HG03565 (cell line): ENCODE data around the gene GANC.
"Not testable (repeated sequence)": the region's sequence is repeated elsewhere in the genome, so short reads cannot be mapped to it uniquely, and the experiment has no call there.

Source experiments
- ATAC-seq: cut with Tn5 transposase; IDR thresholded peaks from one replicate; pipeline ENCODE4 v1.9.1; 2021; ENCODE audit warnings: mild to moderate bottlenecking, moderate library complexity; ENCODE audit not compliant: unreplicated experiment

Gene GANC

DNA sequence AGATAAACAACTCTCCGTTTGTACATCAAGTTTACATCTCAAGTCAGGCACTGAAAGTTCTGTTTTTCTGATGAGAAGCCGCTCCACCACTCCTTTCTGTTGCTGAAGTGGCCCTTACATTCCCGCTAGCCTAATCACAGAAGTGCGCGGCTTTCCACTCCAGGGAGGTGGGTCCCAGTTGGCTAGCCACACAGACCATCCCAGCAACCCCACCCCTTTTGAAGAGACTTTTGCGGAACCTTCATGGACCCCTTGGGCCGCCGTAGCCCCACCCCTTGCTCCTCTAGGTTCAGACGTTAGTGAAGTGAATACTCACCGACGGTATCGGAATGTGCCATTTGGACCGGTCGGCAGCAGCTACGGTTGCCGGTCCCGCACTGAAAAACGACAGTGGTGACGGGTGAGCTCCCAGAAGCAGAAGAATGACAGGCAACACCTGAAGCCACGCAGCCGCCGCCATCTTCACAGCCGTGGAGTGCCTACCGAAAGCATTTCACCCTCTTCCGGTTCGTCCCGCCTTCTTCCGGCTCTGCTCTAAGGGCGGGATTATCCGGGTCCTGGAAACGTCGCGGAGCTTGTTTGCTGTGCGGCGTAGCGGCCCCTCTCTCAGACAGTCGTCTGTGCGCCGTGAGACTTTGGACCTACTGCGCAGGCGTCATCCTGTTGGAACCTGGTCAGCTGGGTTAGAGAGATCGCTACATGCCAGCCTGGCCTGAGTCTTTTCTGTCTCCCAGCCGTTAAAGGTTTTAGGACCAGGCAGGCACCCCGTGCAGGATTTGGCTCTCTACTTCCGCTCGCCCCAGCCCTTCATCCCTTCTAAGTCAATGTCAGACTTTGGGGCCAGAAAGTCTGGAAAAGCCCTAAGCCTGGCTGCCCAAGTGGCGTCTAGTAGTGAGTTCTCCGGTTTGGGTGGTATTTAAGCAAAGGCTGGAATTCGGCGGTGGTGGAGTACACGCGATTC, at the start of gene GANC, which contains the start of gene TMEM87A:
TSS of gene GANC (plus strand) at position 263 of the 961 bp plus-strand sequence. CDS start 1,281 bp downstream, outside the sequence.
TSS of gene TMEM87A (minus strand) at position 495 of the 961 bp plus-strand sequence. CDS start at position 460, 35 bp downstream.
- peak; percentile 80 for ATAC-seq

DNA sequence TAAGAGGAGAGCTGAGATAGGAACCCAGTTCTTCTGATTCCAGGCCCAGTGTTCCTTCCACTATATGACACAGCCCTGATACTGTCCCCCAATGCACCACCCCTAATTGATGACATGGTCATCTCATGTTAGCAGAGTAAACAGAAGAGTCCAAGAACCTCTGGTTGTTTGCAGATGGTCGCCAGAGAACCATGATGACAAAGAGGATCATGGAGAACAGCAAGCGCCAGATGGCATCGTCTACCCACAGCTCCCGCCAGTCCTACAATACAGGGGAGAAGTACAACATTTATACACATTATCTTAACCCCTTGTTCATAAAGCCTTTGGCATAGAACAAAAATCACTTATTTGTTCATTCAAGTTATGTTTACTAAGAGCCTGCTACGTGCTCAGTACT, 46.4 kb upstream of the GANC start:
- no peak for ATAC-seq

- ATAC-seq = no peak
These were observed 45.0 kb upstream of the GANC start for GRCh38 chr15:42228036-42228435.

DNA sequence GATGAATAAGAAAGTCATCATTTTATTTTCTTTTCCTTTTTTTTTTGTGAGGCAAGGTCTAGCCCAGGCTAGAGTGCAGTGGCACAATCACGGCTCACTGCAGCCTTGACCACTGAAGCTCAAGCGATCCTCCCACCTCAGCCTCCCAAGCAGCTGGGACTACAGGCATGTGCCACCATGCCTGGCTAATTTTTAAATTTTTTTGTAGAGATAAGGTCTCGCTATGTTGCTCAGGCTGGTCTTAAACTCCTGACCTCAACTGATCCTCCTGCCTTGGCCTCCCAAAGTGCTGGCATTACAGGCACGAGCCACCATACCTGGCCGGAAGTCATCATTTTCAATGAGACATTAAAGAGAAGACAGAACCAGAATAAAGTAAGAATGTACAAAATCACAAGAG, 44.0 kb upstream of the GANC start:
- ATAC-seq = not testable (repeated sequence)

GRCh38 chr15:42231088-42231487, 41.9 kb upstream of the GANC start:
- ATAC-seq = no peak

GRCh38 chr15:42232606-42233005, 40.4 kb upstream of the GANC start:
- ATAC-seq = no peak

- ATAC-seq = no peak
These were observed 39.9 kb upstream of the GANC start for GRCh38 chr15:42233107-42233506.

DNA sequence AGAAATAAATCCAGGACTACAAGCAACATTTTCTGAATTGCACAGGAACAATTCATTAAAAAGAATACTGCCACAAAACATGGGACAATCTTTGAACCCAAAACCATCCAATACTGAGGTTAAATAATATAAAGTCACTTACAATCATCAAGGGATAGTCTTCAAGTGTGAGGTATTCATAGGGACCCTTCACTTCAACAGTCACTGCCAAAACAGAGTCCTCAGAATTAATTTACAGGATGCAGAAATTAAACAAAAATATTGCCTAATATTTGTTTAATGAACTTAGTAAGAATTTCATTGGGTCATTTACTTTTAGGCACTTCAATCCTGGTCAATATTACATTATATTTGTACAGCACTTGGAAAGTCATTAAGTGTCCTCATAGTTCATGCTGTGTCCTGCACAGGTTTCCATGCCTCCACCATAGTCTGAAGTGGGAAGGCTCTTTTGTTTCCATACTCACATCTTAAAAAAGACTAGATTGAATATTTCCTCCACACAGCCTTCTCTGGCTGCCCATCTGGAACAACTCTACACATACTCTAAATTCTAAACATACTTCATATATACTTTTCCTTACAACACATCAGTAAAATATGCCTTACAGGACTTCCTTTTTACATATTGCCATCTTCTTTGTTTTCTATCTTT, 33.3 kb upstream of the GANC start:
- no peak for ATAC-seq

DNA sequence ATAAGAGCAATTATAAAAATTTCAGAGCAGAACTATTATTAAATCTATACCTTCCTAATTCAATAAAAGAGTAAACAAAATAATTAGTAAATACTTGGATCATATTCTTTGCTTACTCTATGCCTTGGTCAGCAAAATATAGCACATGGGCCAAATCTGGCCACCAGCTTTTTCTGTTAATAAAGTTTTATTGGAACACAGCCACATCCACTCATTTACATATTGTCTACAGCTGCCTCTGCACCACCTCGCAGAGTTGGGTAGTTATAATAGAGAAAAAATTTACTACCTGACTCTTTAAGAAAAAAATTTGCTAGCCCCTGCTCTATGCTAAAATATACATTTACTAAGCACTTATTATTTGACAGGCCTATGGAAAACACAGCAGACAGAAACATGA, 32.2 kb upstream of the GANC start:
- no peak for ATAC-seq

DNA sequence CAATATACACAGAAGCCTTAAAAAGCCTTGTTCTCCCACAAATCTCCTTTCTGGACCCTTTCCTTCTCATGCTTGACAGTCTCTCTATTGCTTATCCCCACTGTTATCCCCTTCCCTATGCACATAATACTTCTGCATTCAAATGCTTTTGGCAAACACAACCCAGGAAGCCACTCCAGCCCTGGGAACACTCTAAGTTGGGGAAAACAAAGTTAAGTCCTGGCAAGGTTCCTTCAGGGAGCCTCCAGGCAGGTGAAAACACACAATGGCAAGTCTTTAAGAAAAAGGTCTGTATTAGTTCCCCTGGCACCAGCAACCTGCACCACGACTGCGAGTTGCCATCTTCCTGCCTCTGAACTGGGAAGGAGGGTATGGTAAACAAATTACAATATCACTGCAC, 19.7 kb upstream of the GANC start:
- no peak for ATAC-seq

DNA sequence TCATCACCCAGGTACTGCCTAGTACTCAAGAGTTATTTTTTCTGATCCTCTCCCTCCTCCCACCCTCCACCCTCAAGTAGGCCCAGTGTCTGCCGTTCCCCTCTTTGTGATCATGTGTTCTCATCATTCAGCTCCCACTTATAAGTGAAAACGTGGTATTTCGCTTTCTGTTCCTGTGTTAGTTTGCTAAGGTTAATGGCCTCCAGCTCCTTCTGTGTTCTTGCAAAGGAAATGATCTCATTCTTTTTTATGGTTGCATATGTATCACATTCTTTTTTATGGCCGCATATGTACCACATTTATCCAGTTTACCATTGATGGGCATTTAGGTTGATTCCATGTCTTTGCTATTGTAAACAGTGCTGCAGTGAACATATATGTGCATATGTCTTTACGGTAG, 8.2 kb upstream of the GANC start:
- ATAC-seq = no peak

GRCh38 chr15:42267286-42267685, 5.7 kb upstream of the GANC start:
- ATAC-seq = no peak

DNA sequence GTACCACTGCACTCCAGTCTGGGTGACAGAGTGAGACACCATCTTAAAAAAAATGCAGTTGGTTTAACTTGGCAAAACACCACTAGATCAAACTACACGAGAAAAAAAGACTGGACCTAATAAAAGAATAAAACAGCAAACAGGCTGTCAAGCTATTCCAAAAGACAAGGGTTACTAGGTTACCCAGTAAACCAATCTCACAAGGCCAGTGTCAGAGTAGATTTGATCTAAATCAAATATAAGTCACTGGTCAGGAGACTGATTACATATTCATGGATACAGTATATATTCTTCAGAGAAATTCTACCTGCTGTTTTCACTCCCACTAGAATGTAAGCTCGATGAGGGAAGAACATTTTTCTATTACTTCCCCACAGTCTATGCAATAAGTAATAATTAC, 2.5 kb upstream of the GANC start:
- ATAC-seq = no peak

DNA sequence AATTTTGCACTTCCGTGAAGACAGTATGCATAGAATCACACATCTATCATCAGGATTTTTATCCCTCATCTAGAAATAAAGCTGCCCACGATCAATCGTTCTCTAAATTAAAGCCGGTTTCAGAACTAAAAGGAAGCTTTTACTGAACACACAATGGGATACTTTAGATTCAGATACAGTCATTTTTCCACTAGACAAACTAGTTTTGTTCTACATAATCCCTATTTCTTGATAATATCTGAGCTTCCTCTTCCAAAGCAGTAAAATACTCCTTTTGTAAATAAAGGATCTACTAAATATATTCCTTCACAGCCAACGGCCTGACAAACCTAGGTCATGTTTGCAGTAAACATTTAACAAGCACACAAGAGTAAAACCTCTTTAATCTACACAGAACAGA, 2.0 kb upstream of the GANC start:
- ATAC-seq = no peak

GRCh38 chr15:42273900-42274701, 1.1 kb downstream of the GANC start:
- ATAC-seq = no peak

GRCh38 chr15:42274702-42274989, 1.6 kb downstream of the GANC start:
- no peak for ATAC-seq

GRCh38 chr15:42275780-42276391, 2.9 kb downstream of the GANC start:
- ATAC-seq = no peak

DNA sequence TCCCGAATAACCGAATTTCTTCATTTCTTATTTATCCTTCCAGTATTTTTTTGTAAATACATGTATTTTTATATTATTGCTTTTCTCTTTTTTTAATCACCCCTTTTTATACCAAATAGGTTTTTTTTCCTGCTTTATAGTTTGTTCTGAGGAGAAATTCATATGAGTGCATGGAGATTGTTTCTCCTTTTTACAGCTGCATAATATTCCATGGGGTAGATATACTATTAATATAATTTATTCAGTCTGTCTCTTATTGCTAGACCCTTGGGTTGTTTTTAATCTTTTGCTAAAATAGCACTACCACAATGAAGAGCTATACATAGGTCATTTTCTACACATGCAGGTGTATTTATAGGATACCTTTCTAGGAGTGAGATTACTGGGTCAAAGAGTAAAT, 3.8 kb downstream of the GANC start:
- no peak for ATAC-seq

GRCh38 chr15:42279234-42279723, 6.3 kb downstream of the GANC start:
- no peak for ATAC-seq

DNA sequence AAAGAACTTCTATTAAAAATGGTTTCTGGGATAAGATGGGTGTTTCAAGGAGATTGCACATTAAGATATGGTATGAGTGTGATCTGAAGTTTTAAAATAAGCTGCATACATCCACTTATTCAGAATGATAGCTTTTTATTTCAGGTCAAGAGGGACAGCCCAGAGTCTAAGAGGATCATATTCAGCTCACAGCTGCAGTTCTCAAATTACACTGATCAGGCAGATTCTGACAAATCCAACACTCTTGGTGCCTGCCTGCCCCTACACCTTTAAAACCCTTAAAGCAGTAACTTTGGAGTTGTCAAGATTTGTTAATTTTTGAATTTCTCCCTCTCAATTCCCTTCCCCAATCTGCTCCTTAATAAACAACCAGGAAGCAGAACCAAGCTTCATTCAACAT, 9.3 kb downstream of the GANC start:
- ATAC-seq = no peak

DNA sequence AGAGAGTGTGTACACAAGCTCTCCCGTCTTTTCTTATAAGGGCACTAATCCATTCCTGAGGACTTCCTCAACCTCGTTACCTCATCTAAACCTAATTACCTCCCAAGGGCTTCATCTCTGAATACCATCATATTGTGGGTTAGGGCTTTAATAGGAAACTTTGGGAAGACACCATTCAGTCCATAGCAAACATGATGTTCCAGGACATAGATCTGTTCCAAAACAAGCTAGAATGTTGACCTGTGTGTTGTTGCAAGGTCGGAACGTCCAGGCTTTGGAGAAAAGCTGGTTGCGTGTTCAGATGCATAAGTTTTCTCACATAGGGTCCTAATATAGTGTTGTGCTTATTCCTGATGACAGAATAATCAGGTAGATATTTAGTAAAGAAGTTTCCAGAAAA, 9.9 kb downstream of the GANC start:
- no peak for ATAC-seq
